ENCODE data around the gene TRMT1L. TPM values are rescaled to one million over a fixed set of nuclear protein-coding genes. Genes with fewer than 3 reads are reported as not detected.
A peak's percentile ranks its signal among the peaks of the same experiment; 100 is the strongest.

Gene TRMT1L
- total and polyA plus RNA-seq, 2 donors (not counting 3 experiments of a cell fraction or from before 2014, with no cell fraction given): 7.9 to 12.8 TPM

- TF ChIP-seq FOS (IDR thresholded peaks at IDR 0.05; ENCODE audit: borderline replicate concordance, insufficient read depth, low read length) (no peak), EZH2 (IDR thresholded peaks at IDR 0.05; ENCODE audit: borderline replicate concordance, low read depth, low read length, severe bottlenecking) (no peak), POLR2AphosphoS5 (IDR thresholded peaks at IDR 0.05; ENCODE audit: insufficient read depth, low read depth, low read length) (no peak), MYC (IDR thresholded peaks at IDR 0.05; ENCODE audit: low read depth, low read length) (no peak), POLR2A (IDR thresholded peaks at IDR 0.05; ENCODE audit: low read depth, low read length) (no peak), JUN (IDR thresholded peaks at IDR 0.05; ENCODE audit: borderline replicate concordance, insufficient read depth, insufficient read length, low read depth) (no peak), GATA2 (IDR thresholded peaks at IDR 0.05; ENCODE audit: insufficient read depth, insufficient read length, low read depth, low read length) (no peak)
- TF ChIP-seq, protein P1, sequence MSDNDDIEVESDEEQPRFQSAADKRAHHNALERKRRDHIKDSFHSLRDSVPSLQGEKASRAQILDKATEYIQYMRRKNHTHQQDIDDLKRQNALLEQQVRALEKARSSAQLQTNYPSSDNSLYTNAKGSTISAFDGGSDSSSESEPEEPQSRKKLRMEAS (IDR thresholded peaks at IDR 0.05; ENCODE audit: insufficient read depth, insufficient read length): no peak
- TF ChIP-seq, protein P2, sequence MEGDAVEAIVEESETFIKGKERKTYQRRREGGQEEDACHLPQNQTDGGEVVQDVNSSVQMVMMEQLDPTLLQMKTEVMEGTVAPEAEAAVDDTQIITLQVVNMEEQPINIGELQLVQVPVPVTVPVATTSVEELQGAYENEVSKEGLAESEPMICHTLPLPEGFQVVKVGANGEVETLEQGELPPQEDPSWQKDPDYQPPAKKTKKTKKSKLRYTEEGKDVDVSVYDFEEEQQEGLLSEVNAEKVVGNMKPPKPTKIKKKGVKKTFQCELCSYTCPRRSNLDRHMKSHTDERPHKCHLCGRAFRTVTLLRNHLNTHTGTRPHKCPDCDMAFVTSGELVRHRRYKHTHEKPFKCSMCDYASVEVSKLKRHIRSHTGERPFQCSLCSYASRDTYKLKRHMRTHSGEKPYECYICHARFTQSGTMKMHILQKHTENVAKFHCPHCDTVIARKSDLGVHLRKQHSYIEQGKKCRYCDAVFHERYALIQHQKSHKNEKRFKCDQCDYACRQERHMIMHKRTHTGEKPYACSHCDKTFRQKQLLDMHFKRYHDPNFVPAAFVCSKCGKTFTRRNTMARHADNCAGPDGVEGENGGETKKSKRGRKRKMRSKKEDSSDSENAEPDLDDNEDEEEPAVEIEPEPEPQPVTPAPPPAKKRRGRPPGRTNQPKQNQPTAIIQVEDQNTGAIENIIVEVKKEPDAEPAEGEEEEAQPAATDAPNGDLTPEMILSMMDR (IDR thresholded peaks at IDR 0.05; ENCODE audit: extremely low read depth in 1 of 2, insufficient read depth in 1 of 2, low read depth in 1 of 2, low read length in 2 of 2): no peak
- H3K4me1 ChIP-seq (ENCODE audit: control insufficient read depth, extremely low read depth, insufficient read depth, low read length): peaks cover 19% of the 10 kb centered on the region
- ChIA-PET CTCF (interaction anchor here (1.5 to 3.3 kb wide), 2 partner anchors 12 to 14 kb away, joined by 4 to 36 read pairs; no protein-coding TSS in a partner anchor), POLR2A (no interaction called here)
- H3K4me3 ChIP-seq (replicated peaks in 1 of 3; ENCODE audit: insufficient read depth in 1 of 3, low read depth in 1 of 3, low read length in 3 of 3): peak overlapping the region; percentile 60 to 95 (median 92)
- peaks cover 8% of the 10 kb centered on the region for H3K79me2 ChIP-seq (ENCODE audit: control insufficient read depth, insufficient read depth, low read length)
- H3K9me1 ChIP-seq (replicated peaks; ENCODE audit: control insufficient read depth, extremely low read depth, insufficient read depth, low read length): no peaks in the 10 kb centered on the region
- intact Hi-C loops (cut with micrococcal nuclease): loop anchor here (2.0 to 5.0 kb wide), 2 partner anchors 161 to 517 kb away; partner anchors contain the start of gene IVNS1ABP
- H3K27me3 ChIP-seq (ENCODE audit: control insufficient read depth in 2 of 2, insufficient read depth in 2 of 2, low read length in 2 of 2): no peaks in the 10 kb centered on the region
- no peak for FAIRE-seq
- H3K9me3 ChIP-seq (replicated peaks; ENCODE audit: control insufficient read depth, insufficient read depth, low read length): no peaks in the 10 kb centered on the region
- no peak for DNase-seq (ENCODE audit: low read depth, low spot score)
- peak overlapping the region; percentile 85 for H3K27ac ChIP-seq (ENCODE audit: insufficient read depth, low read depth, low read length)
- no peaks in the 10 kb centered on the region for H4K20me1 ChIP-seq (replicated peaks; ENCODE audit: control insufficient read depth, extremely low read depth, insufficient read depth, low read length)
- no peaks in the 10 kb centered on the region for H3K36me3 ChIP-seq (ENCODE audit: control insufficient read depth in 2 of 2, extremely low read depth in 1 of 2, insufficient read depth in 2 of 2, low read length in 2 of 2)
- dilution Hi-C loops (cut with MboI; ENCODE audit: extremely low pct_ligation_motif_present, low sequenced_read_pairs): no loop called here
- H3K4me2 ChIP-seq (ENCODE audit: insufficient read depth, low read length): peak overlapping the region; percentile 94
- no TSS peak for BruUV-seq (replicated peaks)
- H2AFZ ChIP-seq (ENCODE audit: low read depth, low read length): peak overlapping the region; percentile 87
- peak overlapping the region; percentile 91 for H3K9ac ChIP-seq (replicated peaks; ENCODE audit: extremely low read depth, insufficient read depth, low read length)
Observed at GRCh38 chr1:185155600-185156287, 1.0 kb downstream of the TRMT1L start.
